ENCODE results near the gene PDE6D.

Gene PDE6D

DNA sequence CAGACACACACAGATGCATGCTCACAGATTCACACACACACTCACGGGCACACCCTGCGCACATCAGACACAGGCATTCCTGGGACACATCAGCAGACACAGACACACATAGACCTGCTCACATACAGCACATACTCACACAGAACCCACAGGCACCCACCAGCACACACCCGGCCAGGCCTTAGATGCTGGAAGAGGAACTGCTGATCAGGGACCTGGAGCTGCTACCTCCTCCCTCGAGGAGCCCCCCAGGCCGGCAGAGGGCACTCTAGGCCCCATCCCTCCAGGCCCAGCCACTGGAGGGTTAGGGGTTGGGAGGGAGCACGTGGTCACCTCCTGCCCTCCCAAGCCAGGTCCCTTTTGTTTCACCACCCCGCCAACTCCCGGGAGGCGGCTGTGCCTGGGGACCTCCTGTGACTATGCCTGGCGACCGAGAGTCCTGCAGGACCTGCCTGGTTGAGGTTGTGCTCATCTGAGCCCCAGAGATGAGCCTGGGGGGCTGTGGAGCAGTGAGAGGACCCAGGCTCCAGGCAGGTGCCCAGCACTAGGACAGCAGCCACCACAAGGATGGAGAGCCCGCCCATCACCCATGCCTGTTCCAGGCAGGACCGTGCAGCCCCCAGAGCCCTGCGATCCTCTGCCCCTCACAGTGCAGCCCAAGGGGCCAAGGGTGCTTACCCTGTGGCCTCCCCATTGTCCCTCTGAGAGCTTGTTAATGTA, 93.8 kb downstream of the PDE6D start (continued):
- TF ChIP-seq TSHZ2 (CRISPR knock-in tag; IDR thresholded peaks at IDR 0.05) (no peak), CREB5 (CRISPR knock-in tag; IDR thresholded peaks at IDR 0.05; ENCODE audit: low read depth) (no peak)

- ATAC-seq = no peak
- TF ChIP-seq TOX (CRISPR knock-in tag; IDR thresholded peaks at IDR 0.05; ENCODE audit: borderline replicate concordance) (no peak), TCF4 (CRISPR knock-in tag; IDR thresholded peaks at IDR 0.05; ENCODE audit: borderline replicate concordance) (no peak)
- TF ChIP-seq, protein P1, sequence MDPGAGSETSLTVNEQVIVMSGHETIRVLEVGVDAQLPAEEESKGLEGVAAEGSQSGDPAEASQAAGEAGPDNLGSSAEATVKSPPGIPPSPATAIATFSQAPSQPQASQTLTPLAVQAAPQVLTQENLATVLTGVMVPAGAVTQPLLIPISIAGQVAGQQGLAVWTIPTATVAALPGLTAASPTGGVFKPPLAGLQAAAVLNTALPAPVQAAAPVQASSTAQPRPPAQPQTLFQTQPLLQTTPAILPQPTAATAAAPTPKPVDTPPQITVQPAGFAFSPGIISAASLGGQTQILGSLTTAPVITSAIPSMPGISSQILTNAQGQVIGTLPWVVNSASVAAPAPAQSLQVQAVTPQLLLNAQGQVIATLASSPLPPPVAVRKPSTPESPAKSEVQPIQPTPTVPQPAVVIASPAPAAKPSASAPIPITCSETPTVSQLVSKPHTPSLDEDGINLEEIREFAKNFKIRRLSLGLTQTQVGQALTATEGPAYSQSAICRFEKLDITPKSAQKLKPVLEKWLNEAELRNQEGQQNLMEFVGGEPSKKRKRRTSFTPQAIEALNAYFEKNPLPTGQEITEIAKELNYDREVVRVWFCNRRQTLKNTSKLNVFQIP (CRISPR knock-in tag; IDR thresholded peaks at IDR 0.05; ENCODE audit: borderline replicate concordance, low read depth) = no peak
These were observed 94.6 kb downstream of the PDE6D start for GRCh38 chr2:231686192-231687100.

- no peak for ATAC-seq
These were observed 95.5 kb downstream of the PDE6D start for GRCh38 chr2:231685349-231686191.

More at GRCh38 chr2:231685349-231686191, 95.5 kb downstream of the PDE6D start:
- no peak for TF ChIP-seq SNAI2 (CRISPR knock-in tag; IDR thresholded peaks at IDR 0.05)
- no peak for TF ChIP-seq ZNF70 (CRISPR knock-in tag; IDR thresholded peaks at IDR 0.05)
- TF ChIP-seq, protein P1 (CRISPR knock-in tag; IDR thresholded peaks at IDR 0.05; ENCODE audit: borderline replicate concordance, low read depth) = no peak
- no peak for TF ChIP-seq TCF4 (CRISPR knock-in tag; IDR thresholded peaks at IDR 0.05; ENCODE audit: borderline replicate concordance)
- no peak for TF ChIP-seq ZNF565 (CRISPR knock-in tag; conservative IDR thresholded peaks at IDR 0.05; ENCODE audit: low read depth)
- no peak for TF ChIP-seq ZNF8 (CRISPR knock-in tag; IDR thresholded peaks at IDR 0.05)
- TF ChIP-seq OSR1 (CRISPR knock-in tag; IDR thresholded peaks at IDR 0.05) = no peak
- no peak for TF ChIP-seq ISL1 (CRISPR knock-in tag; IDR thresholded peaks at IDR 0.05)
- TF ChIP-seq GLIS3 (CRISPR knock-in tag; IDR thresholded peaks at IDR 0.05) = no peak
- no peak for TF ChIP-seq ZC3H10 (CRISPR knock-in tag; IDR thresholded peaks at IDR 0.05)
- TF ChIP-seq CREB5 (CRISPR knock-in tag; IDR thresholded peaks at IDR 0.05; ENCODE audit: low read depth) = no peak
- no peak for TF ChIP-seq ESRRG (CRISPR knock-in tag; IDR thresholded peaks at IDR 0.05)
- no peak for TF ChIP-seq PPARA (CRISPR knock-in tag; IDR thresholded peaks at IDR 0.05; ENCODE audit: borderline replicate concordance)
- no peak for TF ChIP-seq BACH2 (CRISPR knock-in tag; IDR thresholded peaks at IDR 0.05; ENCODE audit: borderline replicate concordance)
- TF ChIP-seq RARB (CRISPR knock-in tag; IDR thresholded peaks at IDR 0.05) = no peak
- TF ChIP-seq CSDC2 (CRISPR knock-in tag; IDR thresholded peaks at IDR 0.05) = no peak
- no peak for TF ChIP-seq TSHZ2 (CRISPR knock-in tag; IDR thresholded peaks at IDR 0.05)
- TF ChIP-seq, protein P2, sequence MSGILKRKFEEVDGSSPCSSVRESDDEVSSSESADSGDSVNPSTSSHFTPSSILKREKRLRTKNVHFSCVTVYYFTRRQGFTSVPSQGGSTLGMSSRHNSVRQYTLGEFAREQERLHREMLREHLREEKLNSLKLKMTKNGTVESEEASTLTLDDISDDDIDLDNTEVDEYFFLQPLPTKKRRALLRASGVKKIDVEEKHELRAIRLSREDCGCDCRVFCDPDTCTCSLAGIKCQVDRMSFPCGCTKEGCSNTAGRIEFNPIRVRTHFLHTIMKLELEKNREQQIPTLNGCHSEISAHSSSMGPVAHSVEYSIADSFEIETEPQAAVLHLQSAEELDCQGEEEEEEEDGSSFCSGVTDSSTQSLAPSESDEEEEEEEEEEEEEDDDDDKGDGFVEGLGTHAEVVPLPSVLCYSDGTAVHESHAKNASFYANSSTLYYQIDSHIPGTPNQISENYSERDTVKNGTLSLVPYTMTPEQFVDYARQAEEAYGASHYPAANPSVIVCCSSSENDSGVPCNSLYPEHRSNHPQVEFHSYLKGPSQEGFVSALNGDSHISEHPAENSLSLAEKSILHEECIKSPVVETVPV (CRISPR knock-in tag; IDR thresholded peaks at IDR 0.05) = no peak
- no peak for TF ChIP-seq ARNTL (CRISPR knock-in tag; IDR thresholded peaks at IDR 0.05; ENCODE audit: borderline replicate concordance, low read depth)
- no peak for TF ChIP-seq ZFP30 (CRISPR knock-in tag; IDR thresholded peaks at IDR 0.05)
